KOPT-K1 (cell line): Measurements from ENCODE around the gene NAPEPLD.
"Not testable (repeated sequence)": the region's sequence is repeated elsewhere in the genome, so short reads cannot be mapped to it uniquely, and the experiment has no call there.

Source experiments
- H3K27ac ChIP-seq: fragments of 200-600 bp; sonication (generic); 2 replicates; pipeline ENCODE4 v1.5.1; 2016; ENCODE audit warnings: antibody characterized with exemption, mild to moderate bottlenecking, low read depth, low read length; ENCODE audit not compliant: poor library complexity, severe bottlenecking
- H3K36me3 ChIP-seq: fragments of 200-600 bp; sonication (generic); 2 replicates; pipeline ENCODE4 v1.5.1; 2017; ENCODE audit warnings: antibody characterized with exemption, mild to moderate bottlenecking, low read length, moderate library complexity; ENCODE audit not compliant: insufficient read depth
- H3K9me3 ChIP-seq: fragments of 200-600 bp; sonication (generic); 2 replicates; pipeline ENCODE4 v1.5.1; 2017; ENCODE audit warnings: antibody characterized with exemption, low read length, mild to moderate bottlenecking; ENCODE audit not compliant: insufficient read depth, poor library complexity, severe bottlenecking

NAPEPLD gene

GRCh38 chr7:103151993-103152676 is 3.2 kb upstream of the NAPEPLD start:
- H3K27ac ChIP-seq, H3K36me3 ChIP-seq, H3K9me3 ChIP-seq: not testable (repeated sequence)

GRCh38 chr7:103150192-103150591 is 1.3 kb upstream of the NAPEPLD start:
- no peaks in the 10 kb centered on the region for H3K9me3 ChIP-seq
- H3K27ac ChIP-seq = no peak overlapping the region
- H3K36me3 ChIP-seq = no peaks in the 10 kb centered on the region

GRCh38 chr7:103149808-103150180 is 895 bp upstream of the NAPEPLD start:
- Histone ChIP-seq H3K36me3 (no peaks in the 10 kb centered on the region), H3K27ac (peak overlapping the region; percentile 90), H3K9me3 (no peaks in the 10 kb centered on the region)

- H3K36me3 ChIP-seq = no peaks in the 10 kb centered on the region
- no peaks in the 10 kb centered on the region for H3K9me3 ChIP-seq
- H3K27ac ChIP-seq = peak overlapping the region; percentile 90
Observed at GRCh38 chr7:103148131-103148993, 537 bp downstream of the NAPEPLD start.

GRCh38 chr7:103144754-103145153 is 4.1 kb downstream of the NAPEPLD start:
- H3K36me3 ChIP-seq = peaks cover 15% of the 10 kb centered on the region
- H3K27ac ChIP-seq, H3K9me3 ChIP-seq: not testable (repeated sequence)

- Histone ChIP-seq H3K36me3 (peaks cover 15% of the 10 kb centered on the region), H3K27ac (no peak overlapping the region), H3K9me3 (no peaks in the 10 kb centered on the region)
Observed at GRCh38 chr7:103143868-103144267, 5.0 kb downstream of the NAPEPLD start.

- H3K9me3 ChIP-seq = no peaks in the 10 kb centered on the region
- H3K27ac ChIP-seq = no peak overlapping the region
- peaks cover 15% of the 10 kb centered on the region for H3K36me3 ChIP-seq
Observed at GRCh38 chr7:103142494-103142893, 6.4 kb downstream of the NAPEPLD start.

- Histone ChIP-seq H3K36me3 (peaks cover 15% of the 10 kb centered on the region), H3K27ac (no peak overlapping the region), H3K9me3 (no peaks in the 10 kb centered on the region)
Observed at GRCh38 chr7:103141753-103142404, 7.0 kb downstream of the NAPEPLD start.

GRCh38 chr7:103140685-103141084 is 8.2 kb downstream of the NAPEPLD start:
- no peaks in the 10 kb centered on the region for H3K9me3 ChIP-seq
- no peak overlapping the region for H3K27ac ChIP-seq
- H3K36me3 ChIP-seq = peaks cover 15% of the 10 kb centered on the region

GRCh38 chr7:103140061-103140460 is 8.8 kb downstream of the NAPEPLD start:
- Histone ChIP-seq H3K9me3 (no peaks in the 10 kb centered on the region), H3K36me3 (peaks cover 15% of the 10 kb centered on the region), H3K27ac (no peak overlapping the region)

- H3K36me3 ChIP-seq = no peaks in the 10 kb centered on the region
- no peaks in the 10 kb centered on the region for H3K9me3 ChIP-seq
- H3K27ac ChIP-seq = no peak overlapping the region
Observed at GRCh38 chr7:103134836-103135554, 13.9 kb downstream of the NAPEPLD start.

GRCh38 chr7:103132995-103133688 is 15.8 kb downstream of the NAPEPLD start:
- peaks cover 6% of the 10 kb centered on the region for H3K36me3 ChIP-seq
- H3K27ac ChIP-seq = no peak overlapping the region

GRCh38 chr7:103130901-103131624 is 17.8 kb downstream of the NAPEPLD start:
- Histone ChIP-seq H3K27ac (no peak overlapping the region), H3K36me3 (peaks cover 24% of the 10 kb centered on the region), H3K9me3 (no peaks in the 10 kb centered on the region)

More at GRCh38 chr7:103132995-103133688, 15.8 kb downstream of the NAPEPLD start:
- no peaks in the 10 kb centered on the region for H3K9me3 ChIP-seq
